DOHH2 (cell line): ENCODE results near the gene TLR10.
"Not testable (repeated sequence)": the region's sequence is repeated elsewhere in the genome, so short reads cannot be mapped to it uniquely, and the experiment has no call there.

ENCODE experiments used
- H3F3A ChIP-seq: fragments of 200-600 bp; sonication (generic), shearing (Covaris generic); 2 replicates; pipeline ENCODE4 v1.6.0; 2016; ENCODE audit warnings: antibody characterized with exemption, mild to moderate bottlenecking; ENCODE audit not compliant: control insufficient read depth, insufficient read depth
- H3K27ac ChIP-seq: fragments of 200-600 bp; sonication (generic); 2 replicates; pipeline ENCODE4 v1.5.1; 2014; ENCODE audit warnings: low read depth, mild to moderate bottlenecking, low read length, moderate library complexity
- H3K27me3 ChIP-seq: fragments of 200-600 bp; sonication (generic); 2 replicates; pipeline ENCODE4 v1.6.1; 2014; ENCODE audit warnings: mild to moderate bottlenecking, low read length, mixed read lengths; ENCODE audit not compliant: control insufficient read depth
- H3K36me3 ChIP-seq: fragments of 200-600 bp; sonication (generic); 2 replicates; pipeline ENCODE4 v1.6.1; 2014; ENCODE audit warnings: mild to moderate bottlenecking, low read length, moderate library complexity, mixed read lengths; ENCODE audit not compliant: control insufficient read depth
- H3K4me1 ChIP-seq: fragments of 200-600 bp; sonication (generic); 2 replicates; pipeline ENCODE4 v1.6.1; 2014; ENCODE audit warnings: mild to moderate bottlenecking, low read length, mixed read lengths; ENCODE audit not compliant: control insufficient read depth
- H3K4me2 ChIP-seq: fragments of 200-600 bp; sonication (generic); 2 replicates; pipeline ENCODE4 v1.6.0; 2014; ENCODE audit warnings: mild to moderate bottlenecking, low read length, moderate library complexity
- H3K4me3 ChIP-seq: fragments of 200-600 bp; sonication (generic); 2 replicates; pipeline ENCODE4 v1.5.1; 2014; ENCODE audit warnings: mild to moderate bottlenecking, low read length, mixed read lengths
- H3K79me2 ChIP-seq: fragments of 200-600 bp; sonication (generic); 2 replicates; pipeline ENCODE4 v1.6.1; 2014; ENCODE audit warnings: mild to moderate bottlenecking, low read length, mixed read lengths; ENCODE audit not compliant: control insufficient read depth
- H3K9me2 ChIP-seq: fragments of 200-600 bp; sonication (generic); replicated peaks from 2 replicates; pipeline ENCODE4 v1.6.1; 2014; ENCODE audit warnings: mild to moderate bottlenecking, low read length, mixed read lengths; ENCODE audit not compliant: control insufficient read depth
- H3K9me3 ChIP-seq: fragments of 200-600 bp; sonication (generic); 2 replicates; pipeline ENCODE4 v1.6.1; 2014; ENCODE audit warnings: antibody characterized with exemption, low read length, mixed read lengths; ENCODE audit not compliant: control insufficient read depth, insufficient read depth
- H4K20me1 ChIP-seq: fragments of 200-600 bp; sonication (generic); 2 replicates; pipeline ENCODE4 v1.6.0; 2014; ENCODE audit warnings: low read depth, mild to moderate bottlenecking, antibody characterized with exemption, low read length, moderate library complexity; ENCODE audit not compliant: control insufficient read depth, insufficient read depth
- CTCF ChIP-seq: fragments of 200-600 bp; sonication (generic); IDR thresholded peaks from one replicate; pipeline ENCODE4 v1.5.1; 2014; ENCODE audit warnings: antibody characterized with exemption, mild to moderate bottlenecking, low read depth, low read length; ENCODE audit not compliant: poor library complexity, severe bottlenecking
- EZH2phosphoT487 ChIP-seq: fragments of 200-600 bp; sonication (generic); IDR thresholded peaks from 2 replicates; pipeline ENCODE4 v1.6.1; 2017; ENCODE audit warnings: borderline replicate concordance, mild to moderate bottlenecking, antibody characterized with exemption, low read length, moderate library complexity, mixed read lengths

The TLR10 gene

GRCh38 chr4:38775326-38775725 is 7.5 kb downstream of the TLR10 start:
- peaks cover 18% of the 10 kb centered on the region; the same call in 1 of the 2 replicates for H3F3A ChIP-seq
- H3K9me2 ChIP-seq: no peaks in the 10 kb centered on the region
- no peak for TF ChIP-seq CTCF
- peaks cover 36% of the 10 kb centered on the region for H3K4me1 ChIP-seq
- H4K20me1 ChIP-seq: no peaks in the 10 kb centered on the region
- no peak overlapping the region for H3K27ac ChIP-seq
- no peaks in the 10 kb centered on the region for H3K27me3 ChIP-seq
- no peak overlapping the region for H3K4me3 ChIP-seq
- peaks cover 86% of the 10 kb centered on the region for H3K36me3 ChIP-seq
- H3K79me2 ChIP-seq: peaks cover 75% of the 10 kb centered on the region
- no peak overlapping the region for H3K4me2 ChIP-seq
- H3K9me3 ChIP-seq: peaks cover 9% of the 10 kb centered on the region; the same call in 1 of the 2 replicates

GRCh38 chr4:38774181-38774955 is 8.4 kb downstream of the TLR10 start:
- Histone ChIP-seq H3K4me1 (peaks cover 37% of the 10 kb centered on the region), H4K20me1 (no peaks in the 10 kb centered on the region), H3K4me2 (no peak overlapping the region), H3K9me3 (peaks cover 6% of the 10 kb centered on the region; the same call in 1 of the 2 replicates), H3K36me3 (peaks cover 82% of the 10 kb centered on the region), H3K9me2 (no peaks in the 10 kb centered on the region), H3K79me2 (peaks cover 65% of the 10 kb centered on the region), H3K4me3 (no peak overlapping the region), H3K27me3 (no peaks in the 10 kb centered on the region), H3F3A (peaks cover 24% of the 10 kb centered on the region), H3K27ac (no peak overlapping the region)
- TF ChIP-seq CTCF: no peak
- TF ChIP-seq EZH2phosphoT487: no peak

- H3K4me2 ChIP-seq, H3K4me3 ChIP-seq, H4K20me1 ChIP-seq, H3K9me3 ChIP-seq, H3K9me2 ChIP-seq, H3K27me3 ChIP-seq: not testable (repeated sequence)
- Histone ChIP-seq H3K4me1 (peaks cover 29% of the 10 kb centered on the region), H3K36me3 (peaks cover 49% of the 10 kb centered on the region), H3K79me2 (peaks cover 24% of the 10 kb centered on the region), H3F3A (peaks cover 28% of the 10 kb centered on the region), H3K27ac (peak overlapping the region; percentile 52; the same call in 1 of the 2 replicates)
These were observed 12.5 kb downstream of the TLR10 start for GRCh38 chr4:38770281-38770680.

GRCh38 chr4:38769857-38770256 is 12.9 kb downstream of the TLR10 start:
- H4K20me1 ChIP-seq: no peaks in the 10 kb centered on the region
- peak overlapping the region; percentile 52 for H3K27ac ChIP-seq
- no peak for TF ChIP-seq CTCF
- TF ChIP-seq EZH2phosphoT487: no peak
- H3K9me3 ChIP-seq: peaks cover 5% of the 10 kb centered on the region; the same call in 1 of the 2 replicates
- H3K27me3 ChIP-seq: no peaks in the 10 kb centered on the region
- H3K4me3 ChIP-seq: no peak overlapping the region
- H3K4me1 ChIP-seq: peaks cover 34% of the 10 kb centered on the region
- H3K9me2 ChIP-seq: no peaks in the 10 kb centered on the region
- H3K36me3 ChIP-seq: peaks cover 45% of the 10 kb centered on the region
- peaks cover 32% of the 10 kb centered on the region for H3F3A ChIP-seq
- peaks cover 20% of the 10 kb centered on the region for H3K79me2 ChIP-seq
- H3K4me2 ChIP-seq: peak overlapping the region; percentile 32
